Osteoblast (primary cell): ENCODE data around the gene NLRP10. TPM values are rescaled to one million over a fixed set of nuclear protein-coding genes. Genes with fewer than 3 reads are reported as not detected.

ENCODE experiments used
- DNase-seq: peaks from one replicate; pipeline ENCODE4 v3.0.0; 2011; ENCODE audit warnings: low spot score, mixed read lengths; ENCODE audit not compliant: insufficient read length; ENCODE audit errors: missing footprints
- H2AFZ ChIP-seq: 2 replicates; pipeline ENCODE4 v1.6.0; 2011; ENCODE audit warnings: mild to moderate bottlenecking, low read length
- H3K27ac ChIP-seq: 2 replicates; pipeline ENCODE4 v1.5.1; 2011; ENCODE audit warnings: mild to moderate bottlenecking, low read depth, low read length, moderate library complexity
- H3K27me3 ChIP-seq: 2 replicates; pipeline ENCODE4 v1.6.0; 2012; ENCODE audit warnings: mild to moderate bottlenecking, control low read depth, inconsistent platforms, low read length, moderate library complexity; ENCODE audit not compliant: insufficient read depth
- H3K36me3 ChIP-seq: 2 replicates; pipeline ENCODE4 v1.5.1; 2011; ENCODE audit warnings: mild to moderate bottlenecking, low read length, control low read depth, moderate library complexity; ENCODE audit not compliant: insufficient read depth
- H3K4me1 ChIP-seq: 2 replicates; pipeline ENCODE4 v1.5.1; 2011; ENCODE audit warnings: mild to moderate bottlenecking, low read length, control low read depth, moderate library complexity; ENCODE audit not compliant: insufficient read depth
- H3K4me2 ChIP-seq: 2 replicates; pipeline ENCODE4 v1.6.0; 2011; ENCODE audit warnings: mild to moderate bottlenecking, low read length; ENCODE audit not compliant: insufficient read depth
- H3K4me3 ChIP-seq: fragments of 200-600 bp; sonication (generic); 3 replicates; pipeline ENCODE4 v1.5.1; 2012; ENCODE audit warnings: mild to moderate bottlenecking, low read length, inconsistent platforms; ENCODE audit not compliant: insufficient read depth
- H3K79me2 ChIP-seq: 2 replicates; pipeline ENCODE4 v1.6.0; 2012; ENCODE audit warnings: mild to moderate bottlenecking, low read length, control low read depth, inconsistent platforms; ENCODE audit not compliant: insufficient read depth
- H3K9me3 ChIP-seq: 2 replicates; pipeline ENCODE4 v1.5.1; 2011; ENCODE audit warnings: low read depth, low read length, control low read depth
- H4K20me1 ChIP-seq: 2 replicates; pipeline ENCODE4 v1.6.0; 2012; ENCODE audit warnings: mild to moderate bottlenecking, low read length, control low read depth; ENCODE audit not compliant: insufficient read depth
- total RNA-seq: library from RNA; depleted of rRNA; stranded (reverse); fragments of >200 nt; gene quantifications from 2 replicates; pipeline ENCODE4 v1.2.3, GENCODE V29; 2012
- TF ChIP-seq, protein P1 (sequence below): IDR thresholded peaks from 2 replicates; pipeline ENCODE4 v1.5.1; 2011; ENCODE audit warnings: mild to moderate bottlenecking, low read depth, low read length, moderate library complexity; ENCODE audit errors: extremely low read depth

Gene NLRP10
- total RNA-seq, 1 donor, result 14.1 TPM

DNA sequence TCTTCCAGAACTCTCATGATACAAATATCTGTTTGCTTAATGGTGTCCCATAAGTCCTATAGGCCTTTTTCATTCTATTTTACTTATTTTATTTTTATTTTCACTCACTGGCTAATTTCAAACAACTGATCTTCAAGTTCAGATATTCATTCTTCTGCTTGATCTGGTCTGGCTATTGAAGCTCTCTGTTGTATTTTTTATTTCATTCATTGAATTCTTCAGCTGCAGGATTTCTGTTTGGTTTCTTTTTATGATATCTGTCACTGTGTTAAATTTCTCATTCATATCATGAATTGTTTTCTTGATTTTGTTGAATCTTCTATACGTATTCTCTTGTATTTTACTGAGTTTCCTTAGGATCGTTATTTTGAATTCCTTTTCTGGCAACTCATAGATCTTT is 21.1 kb downstream of the NLRP10 start:
- Histone ChIP-seq H3K27ac (no peak overlapping the region), H3K4me1 (no peaks in the 10 kb centered on the region), H2AFZ (no peak overlapping the region), H4K20me1 (no peaks in the 10 kb centered on the region), H3K36me3 (no peaks in the 10 kb centered on the region), H3K9me3 (peaks cover 6% of the 10 kb centered on the region), H3K27me3 (no peaks in the 10 kb centered on the region), H3K4me2 (no peak overlapping the region), H3K79me2 (no peaks in the 10 kb centered on the region), H3K4me3 (no peak overlapping the region)
- TF ChIP-seq, protein P1, sequence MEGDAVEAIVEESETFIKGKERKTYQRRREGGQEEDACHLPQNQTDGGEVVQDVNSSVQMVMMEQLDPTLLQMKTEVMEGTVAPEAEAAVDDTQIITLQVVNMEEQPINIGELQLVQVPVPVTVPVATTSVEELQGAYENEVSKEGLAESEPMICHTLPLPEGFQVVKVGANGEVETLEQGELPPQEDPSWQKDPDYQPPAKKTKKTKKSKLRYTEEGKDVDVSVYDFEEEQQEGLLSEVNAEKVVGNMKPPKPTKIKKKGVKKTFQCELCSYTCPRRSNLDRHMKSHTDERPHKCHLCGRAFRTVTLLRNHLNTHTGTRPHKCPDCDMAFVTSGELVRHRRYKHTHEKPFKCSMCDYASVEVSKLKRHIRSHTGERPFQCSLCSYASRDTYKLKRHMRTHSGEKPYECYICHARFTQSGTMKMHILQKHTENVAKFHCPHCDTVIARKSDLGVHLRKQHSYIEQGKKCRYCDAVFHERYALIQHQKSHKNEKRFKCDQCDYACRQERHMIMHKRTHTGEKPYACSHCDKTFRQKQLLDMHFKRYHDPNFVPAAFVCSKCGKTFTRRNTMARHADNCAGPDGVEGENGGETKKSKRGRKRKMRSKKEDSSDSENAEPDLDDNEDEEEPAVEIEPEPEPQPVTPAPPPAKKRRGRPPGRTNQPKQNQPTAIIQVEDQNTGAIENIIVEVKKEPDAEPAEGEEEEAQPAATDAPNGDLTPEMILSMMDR, result no peak
- DNase-seq, result no peak

DNA sequence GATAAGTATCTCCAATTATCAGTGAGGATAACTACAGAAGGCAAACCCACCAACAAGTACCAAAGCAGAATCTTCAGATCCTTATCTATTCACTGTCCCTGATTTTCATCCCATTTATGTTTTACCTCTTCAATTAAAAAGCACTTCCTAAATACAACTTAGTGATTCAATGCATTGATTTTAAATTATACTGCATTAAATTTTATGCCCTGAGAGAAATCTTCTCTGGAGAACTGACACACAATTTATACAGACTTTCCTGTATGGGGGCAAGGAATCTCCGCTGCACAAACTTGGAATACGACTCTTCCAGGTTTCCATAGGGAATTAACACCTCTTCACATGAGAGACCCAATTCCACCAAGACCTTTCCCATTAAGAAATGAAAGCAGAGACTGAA is 23.6 kb downstream of the NLRP10 start, which contains the start of gene OR10A3:
TSS of gene OR10A3 (minus strand) at position 101 of the 400 bp plus-strand sequence. CDS start 2,188 bp downstream, outside the sequence.
- TF ChIP-seq, protein P1, result no peak
- H3K79me2 ChIP-seq, result no peaks in the 10 kb centered on the region
- H2AFZ ChIP-seq, result peak within 1 kb of the TSS; percentile 21
- H3K36me3 ChIP-seq, result no peaks in the 10 kb centered on the region
- no peak within 1 kb of the TSS for H3K27ac ChIP-seq
- no peaks in the 10 kb centered on the region for H3K27me3 ChIP-seq
- peaks cover 6% of the 10 kb centered on the region for H3K9me3 ChIP-seq
- no peak within 1 kb of the TSS for H3K4me2 ChIP-seq
- no peaks in the 10 kb centered on the region for H3K4me1 ChIP-seq
- H4K20me1 ChIP-seq, result no peaks in the 10 kb centered on the region
- no peak within 1 kb of the TSS for H3K4me3 ChIP-seq
- no peak for DNase-seq

DNA sequence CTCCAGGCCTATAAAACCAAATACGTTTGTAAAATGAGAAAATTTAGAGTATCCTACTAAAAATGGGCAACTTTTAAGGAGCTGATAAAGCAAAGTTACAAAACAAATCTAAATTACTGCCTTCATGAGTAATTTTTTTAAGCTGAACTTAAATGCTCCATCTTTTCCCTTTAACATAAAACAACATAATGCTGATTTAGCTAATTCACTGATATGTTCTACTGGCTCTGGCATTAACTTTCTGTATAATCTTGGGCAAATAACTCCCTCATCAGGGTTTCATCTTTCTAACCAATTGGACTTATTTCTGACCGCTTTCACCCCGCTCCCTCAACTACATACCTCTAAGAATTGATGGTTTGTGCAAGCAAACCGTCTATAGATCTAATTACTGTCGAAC is 24.1 kb downstream of the NLRP10 start:
- Histone ChIP-seq H3K4me2 (no peak overlapping the region), H3K27me3 (no peaks in the 10 kb centered on the region), H4K20me1 (no peaks in the 10 kb centered on the region), H3K79me2 (no peaks in the 10 kb centered on the region), H3K4me1 (no peaks in the 10 kb centered on the region), H3K36me3 (no peaks in the 10 kb centered on the region), H3K27ac (no peak overlapping the region), H3K4me3 (no peak overlapping the region), H3K9me3 (peaks cover 6% of the 10 kb centered on the region), H2AFZ (no peak overlapping the region)
- TF ChIP-seq, protein P1, result no peak
- no peak for DNase-seq

DNA sequence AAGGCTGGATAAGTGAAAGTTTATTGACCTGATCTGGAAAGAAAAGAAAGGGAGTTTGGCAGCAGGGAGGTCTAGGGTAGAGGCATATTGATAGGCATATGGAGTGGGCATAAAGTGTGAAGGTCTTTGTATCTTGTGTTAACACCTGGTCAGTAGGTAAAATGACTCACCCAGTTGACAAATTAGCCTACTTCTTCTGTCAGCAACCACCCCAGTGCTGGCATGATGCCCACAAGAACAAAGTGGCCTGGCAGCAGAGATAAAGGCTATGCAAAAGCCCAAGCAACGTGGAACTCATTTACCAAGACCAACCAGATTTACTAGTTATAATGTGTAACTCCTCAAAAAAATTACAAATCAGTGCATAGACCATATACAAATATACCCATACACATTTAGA is 28.6 kb downstream of the NLRP10 start:
- TF ChIP-seq, protein P1, result no peak
- H3K4me3 ChIP-seq, result no peak overlapping the region
- no peaks in the 10 kb centered on the region for H3K36me3 ChIP-seq
- no peak overlapping the region for H2AFZ ChIP-seq
- no peaks in the 10 kb centered on the region for H3K27me3 ChIP-seq
- no peak overlapping the region for H3K4me2 ChIP-seq
- no peak for DNase-seq
- no peaks in the 10 kb centered on the region for H3K9me3 ChIP-seq
- no peaks in the 10 kb centered on the region for H3K4me1 ChIP-seq
- no peaks in the 10 kb centered on the region for H3K79me2 ChIP-seq
- no peak overlapping the region for H3K27ac ChIP-seq
- no peaks in the 10 kb centered on the region for H4K20me1 ChIP-seq
